GM12878 (cell line): ENCODE results near the gene FDX2. TPM values are rescaled to one million over a fixed set of nuclear protein-coding genes. Genes with fewer than 3 reads are reported as not detected.

Experiments
- BCL11A ChIP-seq: IDR thresholded peaks from 2 replicates; pipeline ENCODE4 v1.6.1; 2011; ENCODE audit warnings: low read depth, low read length
- CREM ChIP-seq: IDR thresholded peaks from 2 replicates; pipeline ENCODE4 v1.6.1; 2014; ENCODE audit warnings: antibody characterized with exemption, low read depth
- DPF2 ChIP-seq: fragments of 450-650 bp; IDR thresholded peaks from 2 replicates; pipeline ENCODE4 v1.6.1; 2017; ENCODE audit warnings: mild to moderate bottlenecking
- JUNB ChIP-seq: IDR thresholded peaks from 2 replicates; pipeline ENCODE4 v1.6.1; 2016; ENCODE audit warnings: antibody characterized with exemption, mild to moderate bottlenecking
- MEF2B ChIP-seq: fragments of 450-650 bp; IDR thresholded peaks from 2 replicates; pipeline ENCODE4 v1.6.1; 2018; ENCODE audit warnings: mild to moderate bottlenecking, moderate library complexity; ENCODE audit not compliant: partially characterized antibody, poor library complexity, severe bottlenecking
- NBN ChIP-seq: fragments of 450-650 bp; IDR thresholded peaks from 2 replicates; pipeline ENCODE4 v1.6.1; 2016
- NR2F1 ChIP-seq: fragments of 450-650 bp; conservative IDR thresholded peaks from 2 replicates; pipeline ENCODE4 v1.6.1; 2017; ENCODE audit warnings: mild to moderate bottlenecking
- POLR2A ChIP-seq: IDR thresholded peaks from 2 replicates; pipeline ENCODE4 v1.6.1; 2011; ENCODE audit warnings: low read depth, mild to moderate bottlenecking, low read length
- RFX5 ChIP-seq: IDR thresholded peaks from 2 replicates; pipeline ENCODE4 v1.6.1; 2011; ENCODE audit warnings: low read depth, low read length, improper control_type of control experiment
- SIN3A ChIP-seq: IDR thresholded peaks from 2 replicates; pipeline ENCODE4 v1.6.1; 2012; ENCODE audit warnings: low read depth, low read length, improper control_type of control experiment
- SIX5 ChIP-seq: IDR thresholded peaks from 2 replicates; pipeline ENCODE4 v1.6.1; 2011; ENCODE audit warnings: mild to moderate bottlenecking, low read depth, low read length, moderate library complexity; ENCODE audit not compliant: severe bottlenecking
- SP1 ChIP-seq: IDR thresholded peaks from one replicate; pipeline ENCODE4 v1.6.1; 2011; ENCODE audit warnings: low read depth, low read length
- SRF ChIP-seq, 2 experiments: IDR thresholded peaks; 2 replicates each; pipeline ENCODE4 v1.6.1; 2011; ENCODE audit warnings: low read depth in 2 of 2, low read length in 2 of 2, mild to moderate bottlenecking in 1 of 2, moderate library complexity in 1 of 2
- TCF12 ChIP-seq: IDR thresholded peaks from 2 replicates; pipeline ENCODE4 v1.6.1; 2011; ENCODE audit warnings: low read depth, mild to moderate bottlenecking, low read length
- TCF3 ChIP-seq: IDR thresholded peaks from 2 replicates; pipeline ENCODE4 v1.6.1; 2012; ENCODE audit warnings: low read depth, mild to moderate bottlenecking, low read length, borderline replicate concordance; ENCODE audit not compliant: insufficient read depth
- TCF7 ChIP-seq: IDR thresholded peaks from 2 replicates; pipeline ENCODE4 v1.6.1; 2014; ENCODE audit warnings: antibody characterized with exemption, borderline replicate concordance
- YBX1 ChIP-seq: fragments of 450-650 bp; IDR thresholded peaks from 2 replicates; pipeline ENCODE4 v1.6.1; 2016; ENCODE audit warnings: antibody characterized with exemption
- ZBED1 ChIP-seq: IDR thresholded peaks from 2 replicates; pipeline ENCODE4 v1.6.1; 2016; ENCODE audit warnings: borderline replicate concordance
- ZNF217 ChIP-seq: fragments of 450-650 bp; IDR thresholded peaks from 2 replicates; pipeline ENCODE4 v1.6.1; 2017; ENCODE audit warnings: antibody characterized with exemption, mild to moderate bottlenecking
- ZNF274 ChIP-seq: IDR thresholded peaks from one replicate; pipeline ENCODE4 v1.8.0; 2011; ENCODE audit not compliant: insufficient read length, insufficient read depth
- polyA plus RNA-seq, 11 experiments: library from polyadenylated mRNA; depleted of rRNA in 4 of 11; unstranded in 6 of 11; stranded (reverse) in 5 of 11; fragments of >200 nt; fragmentation: Nextera tagmentation in 4 of 11; fragmentation: Illumina TruSeq in 1 of 11; extraction: Ambion mirVana in 4 of 11; extraction: Trizol in 1 of 11; gene quantifications; 1 replicate in 1 of 11; 2 replicates in 10 of 11; pipeline versions ENCODE4 v1.2.1 to v1.2.3, GENCODE V29; 2011 to 2016; ENCODE audit warnings: inconsistent platforms in 2 of 11, missing spikeins in 2 of 11, low read depth in 1 of 11
- total RNA-seq, 4 experiments: library from RNA; depleted of rRNA in 3 of 4; stranded (reverse); fragments of >200 nt in 3 of 4; fragmentation: Illumina TruSeq in 1 of 4; extraction: Trizol in 1 of 4; gene quantifications; 2 replicates each; pipeline versions ENCODE4 v1.2.1 to v1.2.3, GENCODE V29; 2013 to 2021
- TF ChIP-seq, protein P1 (sequence below): fragments of 450-650 bp; conservative IDR thresholded peaks from 2 replicates; pipeline ENCODE4 v1.6.1; 2017; ENCODE audit warnings: mild to moderate bottlenecking, moderate library complexity
- TF ChIP-seq, protein P2 (sequence below): IDR thresholded peaks from 2 replicates; pipeline ENCODE4 v1.6.1; 2011; ENCODE audit warnings: mild to moderate bottlenecking, low read depth, low read length, moderate library complexity; ENCODE audit not compliant: insufficient replicate concordance
- TF ChIP-seq, protein P3 (sequence below): fragments of 450-650 bp; IDR thresholded peaks from 2 replicates; pipeline ENCODE4 v1.6.1; 2017; ENCODE audit warnings: mild to moderate bottlenecking, moderate library complexity
- TF ChIP-seq, protein P4 (sequence below): fragments of 450-650 bp; IDR thresholded peaks from 2 replicates; pipeline ENCODE4 v1.6.1; 2017; ENCODE audit warnings: mild to moderate bottlenecking

Gene FDX2
- total and polyA plus RNA-seq, 10 of the 15 experiments (the other 5 are each of a cell fraction or from before 2014, with no cell fraction given) = 1.4 to 50.4 (median 24.7) TPM

DNA sequence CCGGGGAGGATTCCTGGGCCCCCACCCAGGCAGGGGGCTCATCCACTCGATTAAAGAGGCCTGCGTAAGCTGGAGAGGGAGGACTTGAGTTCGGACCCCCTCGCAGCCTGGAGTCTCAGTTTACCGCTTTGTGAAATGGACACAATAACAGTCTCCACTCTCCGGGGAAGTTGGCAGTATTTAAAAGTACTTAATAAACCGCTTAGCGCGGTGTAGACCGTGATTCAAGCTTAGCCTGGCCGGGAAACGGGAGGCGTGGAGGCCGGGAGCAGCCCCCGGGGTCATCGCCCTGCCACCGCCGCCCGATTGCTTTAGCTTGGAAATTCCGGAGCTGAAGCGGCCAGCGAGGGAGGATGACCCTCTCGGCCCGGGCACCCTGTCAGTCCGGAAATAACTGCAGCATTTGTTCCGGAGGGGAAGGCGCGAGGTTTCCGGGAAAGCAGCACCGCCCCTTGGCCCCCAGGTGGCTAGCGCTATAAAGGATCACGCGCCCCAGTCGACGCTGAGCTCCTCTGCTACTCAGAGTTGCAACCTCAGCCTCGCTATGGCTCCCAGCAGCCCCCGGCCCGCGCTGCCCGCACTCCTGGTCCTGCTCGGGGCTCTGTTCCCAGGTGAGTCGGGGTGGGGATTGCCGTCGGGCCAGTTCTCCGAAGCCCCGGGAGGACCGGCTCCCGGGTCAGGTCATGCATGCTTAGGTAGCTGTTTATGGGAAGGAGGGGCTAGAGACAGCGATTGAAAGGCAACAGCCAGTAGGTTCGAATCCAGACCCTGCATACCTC, 45.0 kb downstream of the FDX2 start, which contains the start of gene ICAM1 (continued):
- TF ChIP-seq NR2F1 = peak; percentile 64
- TF ChIP-seq MEF2B = no peak
- peak; percentile 96 for TF ChIP-seq TCF3
- no peak for TF ChIP-seq SIX5
- TF ChIP-seq ZNF217 = no peak; the same call in 1 of the 2 replicates
- TF ChIP-seq, protein P1, sequence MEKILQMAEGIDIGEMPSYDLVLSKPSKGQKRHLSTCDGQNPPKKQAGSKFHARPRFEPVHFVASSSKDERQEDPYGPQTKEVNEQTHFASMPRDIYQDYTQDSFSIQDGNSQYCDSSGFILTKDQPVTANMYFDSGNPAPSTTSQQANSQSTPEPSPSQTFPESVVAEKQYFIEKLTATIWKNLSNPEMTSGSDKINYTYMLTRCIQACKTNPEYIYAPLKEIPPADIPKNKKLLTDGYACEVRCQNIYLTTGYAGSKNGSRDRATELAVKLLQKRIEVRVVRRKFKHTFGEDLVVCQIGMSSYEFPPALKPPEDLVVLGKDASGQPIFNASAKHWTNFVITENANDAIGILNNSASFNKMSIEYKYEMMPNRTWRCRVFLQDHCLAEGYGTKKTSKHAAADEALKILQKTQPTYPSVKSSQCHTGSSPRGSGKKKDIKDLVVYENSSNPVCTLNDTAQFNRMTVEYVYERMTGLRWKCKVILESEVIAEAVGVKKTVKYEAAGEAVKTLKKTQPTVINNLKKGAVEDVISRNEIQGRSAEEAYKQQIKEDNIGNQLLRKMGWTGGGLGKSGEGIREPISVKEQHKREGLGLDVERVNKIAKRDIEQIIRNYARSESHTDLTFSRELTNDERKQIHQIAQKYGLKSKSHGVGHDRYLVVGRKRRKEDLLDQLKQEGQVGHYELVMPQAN = peak; percentile 85
- peak; percentile 80 for TF ChIP-seq TCF12
- TF ChIP-seq, protein P2, sequence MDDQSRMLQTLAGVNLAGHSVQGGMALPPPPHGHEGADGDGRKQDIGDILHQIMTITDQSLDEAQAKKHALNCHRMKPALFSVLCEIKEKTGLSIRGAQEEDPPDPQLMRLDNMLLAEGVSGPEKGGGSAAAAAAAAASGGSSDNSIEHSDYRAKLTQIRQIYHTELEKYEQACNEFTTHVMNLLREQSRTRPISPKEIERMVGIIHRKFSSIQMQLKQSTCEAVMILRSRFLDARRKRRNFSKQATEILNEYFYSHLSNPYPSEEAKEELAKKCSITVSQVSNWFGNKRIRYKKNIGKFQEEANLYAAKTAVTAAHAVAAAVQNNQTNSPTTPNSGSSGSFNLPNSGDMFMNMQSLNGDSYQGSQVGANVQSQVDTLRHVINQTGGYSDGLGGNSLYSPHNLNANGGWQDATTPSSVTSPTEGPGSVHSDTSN = peak; percentile 41
- TF ChIP-seq, protein P3, sequence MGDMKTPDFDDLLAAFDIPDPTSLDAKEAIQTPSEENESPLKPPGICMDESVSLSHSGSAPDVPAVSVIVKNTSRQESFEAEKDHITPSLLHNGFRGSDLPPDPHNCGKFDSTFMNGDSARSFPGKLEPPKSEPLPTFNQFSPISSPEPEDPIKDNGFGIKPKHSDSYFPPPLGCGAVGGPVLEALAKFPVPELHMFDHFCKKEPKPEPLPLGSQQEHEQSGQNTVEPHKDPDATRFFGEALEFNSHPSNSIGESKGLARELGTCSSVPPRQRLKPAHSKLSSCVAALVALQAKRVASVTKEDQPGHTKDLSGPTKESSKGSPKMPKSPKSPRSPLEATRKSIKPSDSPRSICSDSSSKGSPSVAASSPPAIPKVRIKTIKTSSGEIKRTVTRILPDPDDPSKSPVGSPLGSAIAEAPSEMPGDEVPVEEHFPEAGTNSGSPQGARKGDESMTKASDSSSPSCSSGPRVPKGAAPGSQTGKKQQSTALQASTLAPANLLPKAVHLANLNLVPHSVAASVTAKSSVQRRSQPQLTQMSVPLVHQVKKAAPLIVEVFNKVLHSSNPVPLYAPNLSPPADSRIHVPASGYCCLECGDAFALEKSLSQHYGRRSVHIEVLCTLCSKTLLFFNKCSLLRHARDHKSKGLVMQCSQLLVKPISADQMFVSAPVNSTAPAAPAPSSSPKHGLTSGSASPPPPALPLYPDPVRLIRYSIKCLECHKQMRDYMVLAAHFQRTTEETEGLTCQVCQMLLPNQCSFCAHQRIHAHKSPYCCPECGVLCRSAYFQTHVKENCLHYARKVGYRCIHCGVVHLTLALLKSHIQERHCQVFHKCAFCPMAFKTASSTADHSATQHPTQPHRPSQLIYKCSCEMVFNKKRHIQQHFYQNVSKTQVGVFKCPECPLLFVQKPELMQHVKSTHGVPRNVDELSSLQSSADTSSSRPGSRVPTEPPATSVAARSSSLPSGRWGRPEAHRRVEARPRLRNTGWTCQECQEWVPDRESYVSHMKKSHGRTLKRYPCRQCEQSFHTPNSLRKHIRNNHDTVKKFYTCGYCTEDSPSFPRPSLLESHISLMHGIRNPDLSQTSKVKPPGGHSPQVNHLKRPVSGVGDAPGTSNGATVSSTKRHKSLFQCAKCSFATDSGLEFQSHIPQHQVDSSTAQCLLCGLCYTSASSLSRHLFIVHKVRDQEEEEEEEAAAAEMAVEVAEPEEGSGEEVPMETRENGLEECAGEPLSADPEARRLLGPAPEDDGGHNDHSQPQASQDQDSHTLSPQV = no peak
- TF ChIP-seq RFX5 = no peak
- 0 out of 2 replicates have a peak, but pooled peaks have one; percentile 32 for TF ChIP-seq NBN
- TF ChIP-seq POLR2A = peak; percentile 98
- no peak for TF ChIP-seq ZNF274
- TF ChIP-seq SRF (IDR thresholded peaks at IDR 0.05; ENCODE audit: low read depth in 2 of 2, low read length in 2 of 2) = 0 out of 4 replicates have a peak, but pooled peaks of 1 of the 2 experiments have one; percentile 0
- TF ChIP-seq, protein P4, sequence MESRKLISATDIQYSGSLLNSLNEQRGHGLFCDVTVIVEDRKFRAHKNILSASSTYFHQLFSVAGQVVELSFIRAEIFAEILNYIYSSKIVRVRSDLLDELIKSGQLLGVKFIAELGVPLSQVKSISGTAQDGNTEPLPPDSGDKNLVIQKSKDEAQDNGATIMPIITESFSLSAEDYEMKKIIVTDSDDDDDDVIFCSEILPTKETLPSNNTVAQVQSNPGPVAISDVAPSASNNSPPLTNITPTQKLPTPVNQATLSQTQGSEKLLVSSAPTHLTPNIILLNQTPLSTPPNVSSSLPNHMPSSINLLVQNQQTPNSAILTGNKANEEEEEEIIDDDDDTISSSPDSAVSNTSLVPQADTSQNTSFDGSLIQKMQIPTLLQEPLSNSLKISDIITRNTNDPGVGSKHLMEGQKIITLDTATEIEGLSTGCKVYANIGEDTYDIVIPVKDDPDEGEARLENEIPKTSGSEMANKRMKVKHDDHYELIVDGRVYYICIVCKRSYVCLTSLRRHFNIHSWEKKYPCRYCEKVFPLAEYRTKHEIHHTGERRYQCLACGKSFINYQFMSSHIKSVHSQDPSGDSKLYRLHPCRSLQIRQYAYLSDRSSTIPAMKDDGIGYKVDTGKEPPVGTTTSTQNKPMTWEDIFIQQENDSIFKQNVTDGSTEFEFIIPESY = no peak
- TF ChIP-seq SP1 = peak; percentile 47
- TF ChIP-seq BCL11A = no peak
- no peak for TF ChIP-seq TCF7
- TF ChIP-seq DPF2 = no peak; the same call in 1 of the 2 replicates
- TF ChIP-seq JUNB = no peak
- TF ChIP-seq YBX1 = no peak
- TF ChIP-seq SIN3A = 0 out of 2 replicates have a peak, but pooled peaks have one; percentile 53
- TF ChIP-seq ZBED1 = no peak; the same call in 1 of the 2 replicates
- peak; percentile 37 for TF ChIP-seq CREM
